PC-9 (cell line): Measurements from ENCODE around the gene KLHDC8A. TPM values are rescaled to one million over a fixed set of nuclear protein-coding genes. Genes with fewer than 3 reads are reported as not detected.
A peak's percentile ranks its signal among the peaks of the same experiment; 100 is the strongest.

ENCODE experiments used
- BruUV-seq: library from RNA; stranded (reverse); fragments of 400-500 nt; replicated peaks from 2 replicates; lab custom pipeline; 2021; lab: Mats Ljungman, UMichigan
- CTCF ChIA-PET: fragments of 300-600 bp; sonication (Branson Sonifier 250); formaldehyde crosslinking; loops from one replicate; lab custom pipeline; 2022; ENCODE audit warnings: antibody characterized with exemption; lab: Charles Lee
- POLR2A ChIA-PET: fragments of 300-600 bp; sonication (Branson Sonifier 250); formaldehyde crosslinking; loops from one replicate; lab custom pipeline; 2022; ENCODE audit warnings: antibody characterized with exemption; ENCODE audit not compliant: unreplicated experiment; lab: Charles Lee
- DNase-seq, 2 experiments: peaks; one replicate each; pipeline versions ENCODE4 v3.0.0 to v3.0.0-alpha.2; 2015 to 2022; ENCODE audit warnings: mixed read lengths in 1 of 2
- H2AFZ ChIP-seq: fragments of 200-600 bp; sonication (generic); 2 replicates; pipeline ENCODE4 v1.8.1; 2017; ENCODE audit warnings: antibody characterized with exemption
- H3F3A ChIP-seq: fragments of 200-600 bp; sonication (generic); 2 replicates; pipeline ENCODE4 v1.8.1; 2017; ENCODE audit warnings: antibody characterized with exemption, mild to moderate bottlenecking, low read depth; ENCODE audit not compliant: insufficient read depth
- H3K27ac ChIP-seq: fragments of 200-600 bp; sonication (generic); 2 replicates; pipeline ENCODE4 v1.6.1; 2016; ENCODE audit warnings: mixed run types
- H3K27me3 ChIP-seq: fragments of 200-600 bp; sonication (generic); 2 replicates; pipeline ENCODE4 v1.6.1; 2016; ENCODE audit warnings: low read depth, mixed run types; ENCODE audit not compliant: insufficient read depth
- H3K36me3 ChIP-seq: fragments of 200-600 bp; sonication (generic); 2 replicates; pipeline ENCODE4 v1.6.1; 2016; ENCODE audit warnings: low read depth, mixed run types
- H3K4me1 ChIP-seq: fragments of 200-600 bp; sonication (generic); replicated peaks from 2 replicates; pipeline ENCODE4 v1.6.1; 2016; ENCODE audit warnings: mixed run types; ENCODE audit not compliant: insufficient read depth
- H3K4me2 ChIP-seq: fragments of 200-600 bp; sonication (generic); 2 replicates; pipeline ENCODE4 v1.6.1; 2017; ENCODE audit warnings: mixed run types
- H3K4me3 ChIP-seq: fragments of 200-600 bp; sonication (generic); 2 replicates; pipeline ENCODE4 v1.6.1; 2016; ENCODE audit warnings: mixed run types
- H3K79me2 ChIP-seq: fragments of 200-600 bp; sonication (generic); 2 replicates; pipeline ENCODE4 v1.6.1; 2017; ENCODE audit warnings: low read depth, mixed run types
- H3K9me2 ChIP-seq: fragments of 200-600 bp; sonication (generic); 2 replicates; pipeline ENCODE4 v1.8.1; 2017; ENCODE audit warnings: mild to moderate bottlenecking; ENCODE audit not compliant: insufficient read depth
- H3K9me3 ChIP-seq: fragments of 200-600 bp; sonication (generic); 2 replicates; pipeline ENCODE4 v1.8.1; 2016; ENCODE audit warnings: low read depth; ENCODE audit not compliant: insufficient read depth
- H4K20me1 ChIP-seq: fragments of 200-600 bp; sonication (generic); 2 replicates; pipeline ENCODE4 v1.8.1; 2017; ENCODE audit not compliant: insufficient read depth
- CTCF ChIP-seq: fragments of 200-600 bp; sonication (generic); conservative IDR thresholded peaks from 2 replicates; pipeline ENCODE4 v1.6.1; 2017; ENCODE audit warnings: mixed run types, antibody characterized with exemption, mild to moderate bottlenecking, moderate library complexity
- EZH2 ChIP-seq: fragments of 200-600 bp; sonication (generic); IDR thresholded peaks from 2 replicates; pipeline ENCODE4 v1.8.0; 2017; ENCODE audit warnings: antibody characterized with exemption, low read depth
- intact Hi-C: fragments of 100-400 bp; cut with micrococcal nuclease; formaldehyde crosslinking; loops from one replicate; pipeline ENCODE4 v1.10.0; 2022; ENCODE audit not compliant: unreplicated experiment
- total RNA-seq: library from RNA; stranded (reverse); gene quantifications from 2 replicates; pipeline ENCODE4 v1.2.3, GENCODE V29; 2021

The KLHDC8A gene
- total RNA-seq, 1 experiment from 2014 or later = not detected

- Histone ChIP-seq H3K36me3 (no peaks in the 10 kb centered on the region), H3K27me3 (peaks cover 5% of the 10 kb centered on the region; the same call in 1 of the 2 replicates), H3K9me2 (no peaks in the 10 kb centered on the region), H3K4me3 (no peak overlapping the region), H4K20me1 (no peaks in the 10 kb centered on the region), H2AFZ (no peak overlapping the region), H3K4me2 (peak overlapping the region; percentile 41), H3K79me2 (no peaks in the 10 kb centered on the region), H3F3A (peaks cover 13% of the 10 kb centered on the region; the same call in 1 of the 2 replicates), H3K4me1 (peaks cover 17% of the 10 kb centered on the region), H3K9me3 (no peaks in the 10 kb centered on the region), H3K27ac (no peak overlapping the region)
- no TSS peak for BruUV-seq
- POLR2A ChIA-PET = no interaction called here
- CTCF ChIA-PET = interaction anchor here (0.6 to 2.0 kb wide), 2 partner anchors 20 to 133 kb away, joined by 3 to 5 read pairs; no protein-coding TSS in a partner anchor
- peak; percentile 18 to 39 for DNase-seq
- intact Hi-C loops = no loop called here
- no peak for TF ChIP-seq CTCF
- TF ChIP-seq EZH2 = no peak
Measured at GRCh38 chr1:205374210-205375078, 17.7 kb upstream of the KLHDC8A start.

- TF ChIP-seq EZH2 = no peak
- TF ChIP-seq CTCF = no peak
- H3K4me3 ChIP-seq = no peak overlapping the region
- H3K27me3 ChIP-seq = peaks cover 11% of the 10 kb centered on the region; the same call in 1 of the 2 replicates
- peak overlapping the region; percentile 41; the same call in 1 of the 2 replicates for H3K4me2 ChIP-seq
- H3K9me2 ChIP-seq = no peaks in the 10 kb centered on the region
- no peaks in the 10 kb centered on the region for H3K36me3 ChIP-seq
- POLR2A ChIA-PET = no interaction called here
- H3K79me2 ChIP-seq = no peaks in the 10 kb centered on the region
- intact Hi-C loops = no loop called here
- peaks cover 17% of the 10 kb centered on the region for H3K4me1 ChIP-seq
- H2AFZ ChIP-seq = no peak overlapping the region
- H3K9me3 ChIP-seq = no peaks in the 10 kb centered on the region
- no peak overlapping the region for H3K27ac ChIP-seq
- CTCF ChIA-PET = interaction anchor here (0.6 to 2.0 kb wide), 2 partner anchors 20 to 134 kb away, joined by 3 to 5 read pairs; no protein-coding TSS in a partner anchor
- no TSS peak for BruUV-seq
- no peaks in the 10 kb centered on the region for H4K20me1 ChIP-seq
- H3F3A ChIP-seq = peaks cover 13% of the 10 kb centered on the region; the same call in 1 of the 2 replicates
- DNase-seq = no peak
Measured at GRCh38 chr1:205373798-205374175, 17.1 kb upstream of the KLHDC8A start.

- Histone ChIP-seq H3K36me3 (no peaks in the 10 kb centered on the region), H3K9me3 (no peaks in the 10 kb centered on the region), H3K9me2 (no peaks in the 10 kb centered on the region), H3F3A (peaks cover 13% of the 10 kb centered on the region; the same call in 1 of the 2 replicates), H3K4me1 (peaks cover 17% of the 10 kb centered on the region), H3K27ac (no peak overlapping the region), H2AFZ (no peak overlapping the region), H3K79me2 (no peaks in the 10 kb centered on the region), H3K4me3 (no peak overlapping the region), H3K4me2 (no peak overlapping the region), H3K27me3 (peaks cover 13% of the 10 kb centered on the region; the same call in 1 of the 2 replicates), H4K20me1 (no peaks in the 10 kb centered on the region)
- TF ChIP-seq CTCF (no peak), EZH2 (no peak)
- no TSS peak for BruUV-seq
- intact Hi-C loops = no loop called here
- no peak for DNase-seq
- POLR2A ChIA-PET = no interaction called here
- CTCF ChIA-PET = no interaction called here
Measured at GRCh38 chr1:205373022-205373797, 16.5 kb upstream of the KLHDC8A start.
